ENCODE results near the gene OCA2. TPM values are rescaled to one million over a fixed set of nuclear protein-coding genes. Genes with fewer than 3 reads are reported as not detected.
"Not testable (repeated sequence)": the region's sequence is repeated elsewhere in the genome, so short reads cannot be mapped to it uniquely, and the experiment has no call there.

Gene OCA2
- polyA plus RNA-seq, 3 donors: not detected

GRCh38 chr15:27768732-27769475 lies 330.2 kb downstream of the OCA2 start:
- no peaks in the 10 kb centered on the region for H3K4me1 Mint-ChIP-seq
- H3K79me2 ChIP-seq (ENCODE audit: insufficient read depth, low read length): no peaks in the 10 kb centered on the region
- no peak overlapping the region for H3K27ac ChIP-seq (ENCODE audit: low read depth in 1 of 2, low read length in 2 of 2)
- no peaks in the 10 kb centered on the region for H4K20me1 ChIP-seq (ENCODE audit: insufficient read depth, low read length)
- no peak overlapping the region for H3K4me3 Mint-ChIP-seq
- intact Hi-C loops (cut with micrococcal nuclease): no loop called here
- no peaks in the 10 kb centered on the region for H3K36me3 Mint-ChIP-seq
- DNase-seq: no peak
- WGBS (ENCODE audit: insufficient coverage): 85% methylated on average over 18 of the region's 24 CpGs
- TF ChIP-seq, protein P1, sequence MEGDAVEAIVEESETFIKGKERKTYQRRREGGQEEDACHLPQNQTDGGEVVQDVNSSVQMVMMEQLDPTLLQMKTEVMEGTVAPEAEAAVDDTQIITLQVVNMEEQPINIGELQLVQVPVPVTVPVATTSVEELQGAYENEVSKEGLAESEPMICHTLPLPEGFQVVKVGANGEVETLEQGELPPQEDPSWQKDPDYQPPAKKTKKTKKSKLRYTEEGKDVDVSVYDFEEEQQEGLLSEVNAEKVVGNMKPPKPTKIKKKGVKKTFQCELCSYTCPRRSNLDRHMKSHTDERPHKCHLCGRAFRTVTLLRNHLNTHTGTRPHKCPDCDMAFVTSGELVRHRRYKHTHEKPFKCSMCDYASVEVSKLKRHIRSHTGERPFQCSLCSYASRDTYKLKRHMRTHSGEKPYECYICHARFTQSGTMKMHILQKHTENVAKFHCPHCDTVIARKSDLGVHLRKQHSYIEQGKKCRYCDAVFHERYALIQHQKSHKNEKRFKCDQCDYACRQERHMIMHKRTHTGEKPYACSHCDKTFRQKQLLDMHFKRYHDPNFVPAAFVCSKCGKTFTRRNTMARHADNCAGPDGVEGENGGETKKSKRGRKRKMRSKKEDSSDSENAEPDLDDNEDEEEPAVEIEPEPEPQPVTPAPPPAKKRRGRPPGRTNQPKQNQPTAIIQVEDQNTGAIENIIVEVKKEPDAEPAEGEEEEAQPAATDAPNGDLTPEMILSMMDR (IDR thresholded peaks at IDR 0.05): no peak
- no peaks in the 10 kb centered on the region for H3K4me1 ChIP-seq (ENCODE audit: control insufficient read depth in 1 of 2, insufficient read depth in 2 of 2, low read length in 2 of 2)
- no peak overlapping the region for H3K4me2 ChIP-seq (replicated peaks; ENCODE audit: extremely low read depth, low read length, poor library complexity, severe bottlenecking)
- H3K36me3 ChIP-seq (replicated peaks in 1 of 2; ENCODE audit: control insufficient read depth in 1 of 2, insufficient read depth in 2 of 2, low read length in 2 of 2): no peaks in the 10 kb centered on the region
- H3K27me3 Mint-ChIP-seq (ENCODE audit: low read depth in 3 of 3): no peaks in the 10 kb centered on the region
- H3K9ac ChIP-seq (ENCODE audit: insufficient read depth, low read length, poor library complexity, severe bottlenecking): no peak overlapping the region
- no peaks in the 10 kb centered on the region for H3K27me3 ChIP-seq (ENCODE audit: control insufficient read depth in 2 of 2, insufficient read depth in 2 of 2, low read length in 2 of 2)
- H3K9me3 Mint-ChIP-seq: peaks cover 27 to 58% (median 37%) of the 10 kb centered on the region in 7 donors
- H2AFZ ChIP-seq (ENCODE audit: insufficient read depth, low read depth, low read length, poor library complexity, severe bottlenecking): no peak overlapping the region
- H3K9me3 ChIP-seq (replicated peaks in 1 of 2; ENCODE audit: control insufficient read depth in 1 of 2, insufficient read depth in 1 of 2, low read length in 2 of 2): peaks cover 61 to 65% of the 10 kb centered on the region in 2 donors
- H3K4me3 ChIP-seq (replicated peaks in 1 of 3; ENCODE audit: low read depth in 2 of 3, low read length in 3 of 3): no peak overlapping the region
- H3K27ac Mint-ChIP-seq: no peak overlapping the region

- WGBS (ENCODE audit: insufficient coverage): 87% methylated on average over 3 of the region's 14 CpGs
- H3K9ac ChIP-seq (ENCODE audit: insufficient read depth, low read length, poor library complexity, severe bottlenecking): no peak overlapping the region
- H3K4me1 Mint-ChIP-seq: no peaks in the 10 kb centered on the region
These were observed 331.0 kb downstream of the OCA2 start for GRCh38 chr15:27767918-27768640.

DNA sequence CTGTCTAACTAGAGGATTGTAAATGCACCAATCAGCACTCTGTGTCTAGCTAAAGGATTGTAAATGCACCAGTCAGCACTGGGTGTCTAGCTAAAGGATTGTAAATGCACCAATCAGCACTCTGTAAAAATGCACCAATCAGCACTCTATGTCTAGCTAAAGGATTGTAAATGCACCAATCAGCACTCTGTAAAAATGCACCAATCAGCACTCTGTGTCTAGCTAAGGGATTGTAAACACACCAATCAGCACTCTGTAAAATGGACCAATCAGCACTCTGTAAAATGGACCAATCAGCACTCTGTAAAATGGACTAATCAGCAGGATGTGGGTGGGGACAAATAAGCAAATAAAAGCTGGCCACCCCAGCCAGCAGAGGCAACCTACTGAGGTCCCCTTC lies 331.7 kb downstream of the OCA2 start:
- H4K20me1 ChIP-seq (ENCODE audit: insufficient read depth, low read length); H3K79me2 ChIP-seq (ENCODE audit: insufficient read depth, low read length); H3K9ac ChIP-seq (ENCODE audit: insufficient read depth, low read length, poor library complexity, severe bottlenecking); H3K4me3 Mint-ChIP-seq; DNase-seq; H3K4me3 ChIP-seq (replicated peaks in 1 of 3; ENCODE audit: low read depth in 2 of 3, low read length in 3 of 3); H3K27ac ChIP-seq (ENCODE audit: low read depth in 1 of 2, low read length in 2 of 2); H2AFZ ChIP-seq (ENCODE audit: insufficient read depth, low read depth, low read length, poor library complexity, severe bottlenecking); intact Hi-C loops (cut with micrococcal nuclease); H3K36me3 ChIP-seq (replicated peaks in 1 of 2; ENCODE audit: control insufficient read depth in 1 of 2, insufficient read depth in 2 of 2, low read length in 2 of 2); H3K4me1 Mint-ChIP-seq; H3K36me3 Mint-ChIP-seq; H3K4me1 ChIP-seq (ENCODE audit: control insufficient read depth in 1 of 2, insufficient read depth in 2 of 2, low read length in 2 of 2); H3K27me3 Mint-ChIP-seq (ENCODE audit: low read depth in 3 of 3); H3K4me2 ChIP-seq (replicated peaks; ENCODE audit: extremely low read depth, low read length, poor library complexity, severe bottlenecking); H3K27ac Mint-ChIP-seq; H3K27me3 ChIP-seq (ENCODE audit: control insufficient read depth in 2 of 2, insufficient read depth in 2 of 2, low read length in 2 of 2): not testable (repeated sequence)
- H3K9me3 ChIP-seq (replicated peaks in 1 of 2; ENCODE audit: control insufficient read depth in 1 of 2, insufficient read depth in 1 of 2, low read length in 2 of 2): peaks cover 68 to 71% of the 10 kb centered on the region in 2 donors
- peaks cover 32 to 60% (median 41%) of the 10 kb centered on the region in 7 donors for H3K9me3 Mint-ChIP-seq

More at GRCh38 chr15:27767918-27768640, 331.0 kb downstream of the OCA2 start:
- no peaks in the 10 kb centered on the region for H4K20me1 ChIP-seq (ENCODE audit: insufficient read depth, low read length)
- H3K27ac ChIP-seq (ENCODE audit: low read depth in 1 of 2, low read length in 2 of 2): no peak overlapping the region
- no peak for DNase-seq
- Mint-ChIP-seq H3K9me3 (peaks cover 30 to 62% (median 41%) of the 10 kb centered on the region in 7 donors), H3K36me3 (no peaks in the 10 kb centered on the region), H3K4me3 (no peak overlapping the region), H3K27me3 (ENCODE audit: low read depth in 3 of 3) (no peaks in the 10 kb centered on the region), H3K27ac (no peak overlapping the region)
- H3K9me3 ChIP-seq (replicated peaks in 1 of 2; ENCODE audit: control insufficient read depth in 1 of 2, insufficient read depth in 1 of 2, low read length in 2 of 2): peaks cover 63 to 71% of the 10 kb centered on the region in 2 donors
- H2AFZ ChIP-seq (ENCODE audit: insufficient read depth, low read depth, low read length, poor library complexity, severe bottlenecking): no peak overlapping the region
- intact Hi-C loops (cut with micrococcal nuclease): no loop called here
- TF ChIP-seq, protein P1 (IDR thresholded peaks at IDR 0.05): no peak
- no peaks in the 10 kb centered on the region for H3K36me3 ChIP-seq (replicated peaks in 1 of 2; ENCODE audit: control insufficient read depth in 1 of 2, insufficient read depth in 2 of 2, low read length in 2 of 2)
- H3K27me3 ChIP-seq (ENCODE audit: control insufficient read depth in 2 of 2, insufficient read depth in 2 of 2, low read length in 2 of 2): no peaks in the 10 kb centered on the region
- H3K4me2 ChIP-seq (replicated peaks; ENCODE audit: extremely low read depth, low read length, poor library complexity, severe bottlenecking): no peak overlapping the region
- H3K4me1 ChIP-seq (ENCODE audit: control insufficient read depth in 1 of 2, insufficient read depth in 2 of 2, low read length in 2 of 2): no peaks in the 10 kb centered on the region
- no peak overlapping the region for H3K4me3 ChIP-seq (replicated peaks in 1 of 3; ENCODE audit: low read depth in 2 of 3, low read length in 3 of 3)
- H3K79me2 ChIP-seq (ENCODE audit: insufficient read depth, low read length): no peaks in the 10 kb centered on the region
